ENCODE measurements around the gene ARIH2. TPM values are rescaled to one million over a fixed set of nuclear protein-coding genes. Genes with fewer than 3 reads are reported as not detected.

The ARIH2 gene
- total RNA-seq, 4 donors from 2014 or later: 78.9 to 109 (median 97.5) TPM

DNA sequence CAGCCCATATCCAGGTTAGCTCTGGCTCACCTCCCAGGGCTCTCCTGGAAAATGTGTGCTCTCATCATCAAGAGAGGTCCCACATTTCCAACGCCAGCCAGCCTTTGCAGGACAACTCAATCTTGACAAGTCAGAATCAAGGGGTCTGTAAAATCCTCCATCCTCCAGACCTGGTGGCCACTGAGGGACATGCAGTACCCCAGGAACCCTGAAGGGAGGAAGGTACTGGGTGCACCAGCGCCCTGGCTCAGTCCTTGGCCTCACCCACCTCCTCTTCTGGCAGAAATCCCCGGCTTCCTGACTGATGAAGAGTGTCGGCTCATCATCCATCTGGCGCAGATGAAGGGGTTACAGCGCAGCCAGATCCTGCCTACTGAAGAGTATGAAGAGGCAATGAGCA, 82.5 kb downstream of the ARIH2 start:
- intact Hi-C loops (cut with DNase I): loop anchor here (10.0 kb wide), 1 partner anchor 94 kb away; the partner anchor contains the start of gene QRICH1
- H3K27me3 ChIP-seq: no peaks in the 10 kb centered on the region
- H3K4me1 ChIP-seq: peaks cover 2 to 12% (median 3%) of the 10 kb centered on the region in 4 donors
- H3K9me3 ChIP-seq: no peaks in the 10 kb centered on the region
- DNase-seq (ENCODE audit: extremely low spot score): no peak
- H3K4me3 ChIP-seq: no peak overlapping the region
- 100% methylated on average over 1 of the region's 6 CpGs for WGBS
- no peak overlapping the region for H3K27ac ChIP-seq (replicated peaks in 1 of 4)
- H3K36me3 ChIP-seq: peaks cover 0 to 33% (median 12%) of the 10 kb centered on the region in 4 donors
- no peak for TF ChIP-seq POLR2A (IDR thresholded peaks at IDR 0.05; ENCODE audit: low read depth)
- TF ChIP-seq POLR2AphosphoS5 (IDR thresholded peaks at IDR 0.05): no peak
- no peak for TF ChIP-seq EP300 (IDR thresholded peaks at IDR 0.05)
- TF ChIP-seq, protein P1, sequence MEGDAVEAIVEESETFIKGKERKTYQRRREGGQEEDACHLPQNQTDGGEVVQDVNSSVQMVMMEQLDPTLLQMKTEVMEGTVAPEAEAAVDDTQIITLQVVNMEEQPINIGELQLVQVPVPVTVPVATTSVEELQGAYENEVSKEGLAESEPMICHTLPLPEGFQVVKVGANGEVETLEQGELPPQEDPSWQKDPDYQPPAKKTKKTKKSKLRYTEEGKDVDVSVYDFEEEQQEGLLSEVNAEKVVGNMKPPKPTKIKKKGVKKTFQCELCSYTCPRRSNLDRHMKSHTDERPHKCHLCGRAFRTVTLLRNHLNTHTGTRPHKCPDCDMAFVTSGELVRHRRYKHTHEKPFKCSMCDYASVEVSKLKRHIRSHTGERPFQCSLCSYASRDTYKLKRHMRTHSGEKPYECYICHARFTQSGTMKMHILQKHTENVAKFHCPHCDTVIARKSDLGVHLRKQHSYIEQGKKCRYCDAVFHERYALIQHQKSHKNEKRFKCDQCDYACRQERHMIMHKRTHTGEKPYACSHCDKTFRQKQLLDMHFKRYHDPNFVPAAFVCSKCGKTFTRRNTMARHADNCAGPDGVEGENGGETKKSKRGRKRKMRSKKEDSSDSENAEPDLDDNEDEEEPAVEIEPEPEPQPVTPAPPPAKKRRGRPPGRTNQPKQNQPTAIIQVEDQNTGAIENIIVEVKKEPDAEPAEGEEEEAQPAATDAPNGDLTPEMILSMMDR (IDR thresholded peaks at IDR 0.05): no peak

GRCh38 chr3:49004352-49005302, 86.0 kb downstream of the ARIH2 start:
- 86% methylated on average over 16 of the region's 16 CpGs for WGBS
- Histone ChIP-seq H3K9me3 (no peaks in the 10 kb centered on the region), H3K4me3 (no peak overlapping the region), H3K27me3 (no peaks in the 10 kb centered on the region), H3K36me3 (peaks cover 0 to 16% (median 5%) of the 10 kb centered on the region in 4 donors), H3K27ac (replicated peaks in 1 of 4) (no peak overlapping the region), H3K4me1 (peaks cover 14 to 28% (median 22%) of the 10 kb centered on the region in 4 donors)
- intact Hi-C loops (cut with DNase I): loop anchor here (2.0 to 10.0 kb wide), 2 partner anchors 14 to 90 kb away; partner anchors contain the start of genes P4HTM and QRICH1
- DNase-seq (ENCODE audit: extremely low spot score): no peak
- no peak for TF ChIP-seq POLR2A (IDR thresholded peaks at IDR 0.05; ENCODE audit: low read depth)
- TF ChIP-seq, protein P1 (IDR thresholded peaks at IDR 0.05): no peak
- TF ChIP-seq EP300 (IDR thresholded peaks at IDR 0.05): no peak
- TF ChIP-seq POLR2AphosphoS5 (IDR thresholded peaks at IDR 0.05): no peak

GRCh38 chr3:49005303-49005680, 86.7 kb downstream of the ARIH2 start:
- Histone ChIP-seq H3K4me3 (no peak overlapping the region), H3K27ac (replicated peaks in 1 of 4) (no peak overlapping the region), H3K27me3 (no peaks in the 10 kb centered on the region), H3K9me3 (no peaks in the 10 kb centered on the region), H3K4me1 (peaks cover 14 to 28% (median 25%) of the 10 kb centered on the region in 4 donors), H3K36me3 (peaks cover 0 to 16% (median 5%) of the 10 kb centered on the region in 4 donors)
- 100% methylated on average over 2 of the region's 3 CpGs for WGBS
- TF ChIP-seq EP300 (IDR thresholded peaks at IDR 0.05) (no peak), POLR2A (IDR thresholded peaks at IDR 0.05; ENCODE audit: low read depth) (no peak), POLR2AphosphoS5 (IDR thresholded peaks at IDR 0.05) (no peak)
- TF ChIP-seq, protein P1 (IDR thresholded peaks at IDR 0.05): no peak
- DNase-seq (ENCODE audit: extremely low spot score): no peak
- intact Hi-C loops (cut with DNase I): loop anchor here (2.0 to 10.0 kb wide), 2 partner anchors 14 to 90 kb away; partner anchors contain the start of genes P4HTM and QRICH1

DNA sequence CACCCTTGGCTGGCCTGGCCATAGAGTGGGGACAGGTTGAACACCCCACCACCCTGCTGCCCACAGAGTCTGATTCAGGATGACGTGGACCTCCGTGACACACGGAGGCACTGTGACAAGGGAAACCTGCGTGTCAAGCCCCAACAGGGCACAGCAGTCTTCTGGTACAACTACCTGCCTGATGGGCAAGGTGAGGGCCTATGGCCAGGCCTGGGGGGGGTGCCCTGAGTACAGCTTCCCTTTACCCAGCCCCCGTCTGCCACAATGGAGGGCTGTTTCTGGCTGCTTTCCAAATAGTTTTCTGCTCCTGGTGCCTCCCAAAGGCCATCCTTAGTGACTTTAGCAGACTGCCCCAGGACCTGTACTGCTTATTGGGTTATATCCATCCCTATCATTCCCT, 87.4 kb downstream of the ARIH2 start:
- H3K4me3 ChIP-seq: peak overlapping the region; percentile 65 to 94 (median 78)
- peaks cover 0 to 16% (median 5%) of the 10 kb centered on the region in 4 donors for H3K36me3 ChIP-seq
- 93% methylated on average over 5 of the region's 5 CpGs for WGBS
- H3K4me1 ChIP-seq: peaks cover 14 to 28% (median 25%) of the 10 kb centered on the region in 4 donors
- no peaks in the 10 kb centered on the region for H3K9me3 ChIP-seq
- TF ChIP-seq EP300 (IDR thresholded peaks at IDR 0.05): no peak
- no peak for TF ChIP-seq POLR2A (IDR thresholded peaks at IDR 0.05; ENCODE audit: low read depth)
- no peak for TF ChIP-seq POLR2AphosphoS5 (IDR thresholded peaks at IDR 0.05)
- TF ChIP-seq, protein P1 (IDR thresholded peaks at IDR 0.05): no peak
- no peak for DNase-seq (ENCODE audit: extremely low spot score)
- intact Hi-C loops (cut with DNase I): loop anchor here (2.0 to 10.0 kb wide), 2 partner anchors 15 to 89 kb away; partner anchors contain the start of genes P4HTM and QRICH1
- H3K27me3 ChIP-seq: no peaks in the 10 kb centered on the region
- peak overlapping the region; percentile 94 to 99 (median 94) for H3K27ac ChIP-seq (replicated peaks in 1 of 4)

Measured in esophagus muscularis mucosa (tissue), 4 donors.